Brain microvascular endothelial cell (primary cell): ENCODE measurements around the gene RANBP10.
A peak's percentile ranks its signal among the peaks of the same experiment; 100 is the strongest.

Experiments
- DNase-seq: peaks from one replicate; pipeline ENCODE4 v3.0.0-alpha.2; 2020
- H3K27ac ChIP-seq: fragments of 250-450 bp; sonication (Bioruptor Pico); 2 replicates; pipeline ENCODE4 v1.5.1; 2020; ENCODE audit warnings: mild to moderate bottlenecking, moderate library complexity
- H3K27me3 ChIP-seq: fragments of 250-450 bp; sonication (Bioruptor Pico); replicated peaks from 2 replicates; pipeline ENCODE4 v1.5.1; 2020; ENCODE audit warnings: mild to moderate bottlenecking
- H3K36me3 ChIP-seq: fragments of 250-450 bp; sonication (Bioruptor Pico); replicated peaks from 2 replicates; pipeline ENCODE4 v1.5.1; 2020; ENCODE audit warnings: mild to moderate bottlenecking
- H3K4me3 ChIP-seq: 2 replicates; pipeline ENCODE4 v1.5.1; 2011; ENCODE audit warnings: low read depth, mild to moderate bottlenecking, control low read depth, low read length, moderate library complexity
- in situ Hi-C: cut with HindIII; loops from 2 replicates; pipeline ENCODE4 v1.10.0; 2017; ENCODE audit warnings: low sequenced_read_pairs, low pct_ligation_motif_present
- TF ChIP-seq, protein P1 (sequence below): IDR thresholded peaks from 2 replicates; pipeline ENCODE4 v1.5.1; 2011; ENCODE audit warnings: low read depth, mild to moderate bottlenecking, moderate library complexity, low read length, control low read depth, inconsistent platforms; ENCODE audit errors: missing control alignments

RANBP10 gene

DNA sequence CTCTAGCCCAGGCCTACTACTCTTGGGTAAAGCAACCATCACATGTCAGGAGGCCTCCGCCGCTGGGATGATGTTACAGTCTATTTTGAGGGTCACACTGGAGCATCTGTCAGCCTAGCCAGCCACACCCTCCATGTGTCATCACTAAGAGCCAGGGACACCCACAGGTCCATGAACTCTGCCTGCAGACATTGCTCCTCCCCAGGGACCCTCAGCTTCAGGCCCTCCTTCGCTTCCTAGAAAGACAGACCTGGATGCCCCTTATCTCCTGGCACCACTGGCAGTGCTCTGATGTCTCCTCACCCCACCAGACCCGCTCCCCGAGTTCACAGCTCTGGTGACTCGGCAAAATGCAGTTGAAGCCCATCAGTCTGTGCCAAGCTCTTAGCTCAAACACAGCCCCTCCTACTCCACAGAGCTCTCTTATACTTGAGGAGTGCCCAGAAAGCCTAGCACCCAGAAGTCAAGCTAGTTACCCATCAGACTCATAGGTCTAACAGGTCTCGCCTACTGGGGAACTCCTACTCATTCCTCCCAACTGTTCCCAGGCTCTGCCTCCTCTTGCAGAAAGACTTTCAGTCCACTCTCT lies 5.9 kb downstream of the RANBP10 start:
- H3K27me3 ChIP-seq, result no peaks in the 10 kb centered on the region
- in situ Hi-C loops, result loop anchor here (25.0 kb wide), 1 partner anchor 112 kb away; no protein-coding TSS in a partner anchor
- TF ChIP-seq, protein P1, sequence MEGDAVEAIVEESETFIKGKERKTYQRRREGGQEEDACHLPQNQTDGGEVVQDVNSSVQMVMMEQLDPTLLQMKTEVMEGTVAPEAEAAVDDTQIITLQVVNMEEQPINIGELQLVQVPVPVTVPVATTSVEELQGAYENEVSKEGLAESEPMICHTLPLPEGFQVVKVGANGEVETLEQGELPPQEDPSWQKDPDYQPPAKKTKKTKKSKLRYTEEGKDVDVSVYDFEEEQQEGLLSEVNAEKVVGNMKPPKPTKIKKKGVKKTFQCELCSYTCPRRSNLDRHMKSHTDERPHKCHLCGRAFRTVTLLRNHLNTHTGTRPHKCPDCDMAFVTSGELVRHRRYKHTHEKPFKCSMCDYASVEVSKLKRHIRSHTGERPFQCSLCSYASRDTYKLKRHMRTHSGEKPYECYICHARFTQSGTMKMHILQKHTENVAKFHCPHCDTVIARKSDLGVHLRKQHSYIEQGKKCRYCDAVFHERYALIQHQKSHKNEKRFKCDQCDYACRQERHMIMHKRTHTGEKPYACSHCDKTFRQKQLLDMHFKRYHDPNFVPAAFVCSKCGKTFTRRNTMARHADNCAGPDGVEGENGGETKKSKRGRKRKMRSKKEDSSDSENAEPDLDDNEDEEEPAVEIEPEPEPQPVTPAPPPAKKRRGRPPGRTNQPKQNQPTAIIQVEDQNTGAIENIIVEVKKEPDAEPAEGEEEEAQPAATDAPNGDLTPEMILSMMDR, result no peak
- peaks cover 10% of the 10 kb centered on the region for H3K36me3 ChIP-seq
- DNase-seq, result peak; percentile 14
- no peak overlapping the region for H3K4me3 ChIP-seq
- H3K27ac ChIP-seq, result no peak overlapping the region

DNA sequence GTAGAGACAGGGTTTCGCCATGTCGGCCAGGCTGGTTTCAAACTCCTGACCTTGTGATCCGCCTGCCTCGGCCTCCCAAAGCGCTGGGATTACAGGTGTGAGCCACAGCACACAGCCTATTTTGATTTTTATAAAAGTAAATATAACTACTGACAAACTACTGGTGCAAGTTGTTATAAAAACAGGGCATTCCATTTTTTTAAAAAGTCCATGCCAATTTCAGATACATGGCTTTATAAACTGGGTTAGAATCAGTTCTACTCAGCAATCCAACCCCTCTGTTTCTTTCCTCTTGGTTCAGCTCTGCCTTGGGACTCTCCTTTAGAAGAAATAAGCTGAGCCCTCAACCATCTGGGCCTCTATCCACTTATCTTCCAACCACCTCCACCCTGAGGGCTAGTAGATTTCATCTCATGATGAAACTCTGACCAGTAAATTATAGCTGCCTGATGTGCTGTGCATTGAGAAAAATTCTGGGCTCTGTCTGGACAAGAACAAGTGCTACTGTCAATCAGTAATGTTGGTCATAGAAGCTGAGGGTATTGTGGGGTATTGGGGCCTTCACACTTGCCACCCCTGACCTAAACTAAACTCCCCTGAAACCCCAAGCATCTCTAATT lies 10.2 kb downstream of the RANBP10 start:
- in situ Hi-C loops, result no loop called here
- no peaks in the 10 kb centered on the region for H3K27me3 ChIP-seq
- TF ChIP-seq, protein P1, result no peak
- peaks cover 4% of the 10 kb centered on the region for H3K36me3 ChIP-seq
- H3K4me3 ChIP-seq, result no peak overlapping the region
- DNase-seq, result no peak
- no peak overlapping the region for H3K27ac ChIP-seq

DNA sequence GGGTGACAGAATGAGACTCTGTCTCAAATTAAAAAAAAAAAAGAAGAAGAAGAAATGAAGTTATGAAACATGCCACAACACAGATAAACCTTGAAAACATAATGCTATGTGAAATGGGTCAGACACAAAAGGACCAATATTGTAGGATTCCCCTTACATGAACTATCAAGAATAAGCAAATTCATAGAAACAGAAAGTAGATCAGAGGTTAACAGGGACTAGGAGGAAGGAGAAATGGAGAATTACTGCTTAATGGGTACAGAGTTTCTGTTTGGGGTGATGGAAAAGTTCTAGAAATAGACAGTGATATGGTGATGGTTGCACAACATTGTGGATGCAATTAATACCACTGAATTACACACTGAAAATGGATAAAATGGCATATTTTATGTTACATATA lies 16.3 kb downstream of the RANBP10 start:
- TF ChIP-seq, protein P1, result no peak
- Histone ChIP-seq H3K36me3 (no peaks in the 10 kb centered on the region), H3K27ac (no peak overlapping the region), H3K27me3 (no peaks in the 10 kb centered on the region), H3K4me3 (no peak overlapping the region)
- in situ Hi-C loops, result no loop called here
- no peak for DNase-seq

DNA sequence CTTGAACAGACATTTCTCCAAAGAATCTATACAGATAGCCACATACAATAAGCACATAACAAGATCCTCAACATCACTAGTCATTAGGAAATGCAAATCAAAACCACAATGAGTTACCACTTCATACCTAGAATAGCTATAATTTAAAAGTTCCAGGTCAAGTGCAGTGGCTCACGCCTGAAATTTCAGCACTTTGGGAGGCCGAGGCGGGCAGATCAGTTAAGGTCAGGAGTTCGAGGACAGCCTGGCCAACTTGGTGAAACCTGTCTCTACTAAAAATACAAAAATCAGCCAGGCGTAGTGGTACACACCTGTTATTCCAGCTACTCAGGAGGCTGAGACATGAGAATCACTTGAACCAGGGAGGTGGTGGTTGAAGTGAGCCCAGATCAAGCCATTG lies 19.9 kb downstream of the RANBP10 start:
- Histone ChIP-seq H3K27me3 (no peaks in the 10 kb centered on the region), H3K27ac (no peak overlapping the region), H3K4me3 (no peak overlapping the region), H3K36me3 (no peaks in the 10 kb centered on the region)
- in situ Hi-C loops, result no loop called here
- DNase-seq, result no peak
- TF ChIP-seq, protein P1, result no peak

DNA sequence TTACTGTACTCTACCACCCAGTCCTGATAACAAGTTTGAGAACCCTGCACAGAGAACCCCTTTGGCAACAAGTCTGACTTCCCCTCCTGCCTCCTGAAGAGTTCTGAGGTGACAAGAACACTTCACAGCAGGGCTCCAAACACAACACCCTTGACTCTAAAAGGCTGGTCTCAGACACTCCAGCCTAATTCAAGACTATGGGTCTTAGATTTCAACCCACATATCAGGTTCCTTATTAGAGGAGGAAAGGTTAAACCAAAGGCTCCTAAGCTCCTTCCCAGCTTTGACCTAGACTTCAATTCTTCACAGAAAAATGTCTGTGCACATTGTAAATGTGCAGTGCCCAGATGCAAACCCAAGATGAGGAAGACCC lies 23.0 kb downstream of the RANBP10 start:
- Histone ChIP-seq H3K27me3 (no peaks in the 10 kb centered on the region), H3K27ac (no peak overlapping the region), H3K4me3 (no peak overlapping the region), H3K36me3 (no peaks in the 10 kb centered on the region)
- DNase-seq, result no peak
- in situ Hi-C loops, result no loop called here
- TF ChIP-seq, protein P1, result no peak
